GM18511 (cell line): ENCODE results near the gene DDR2.
"Not testable (repeated sequence)": the region's sequence is repeated elsewhere in the genome, so short reads cannot be mapped to it uniquely, and the experiment has no call there.

ENCODE experiments used
- ATAC-seq: cut with Tn5 transposase; IDR thresholded peaks from one replicate; pipeline ENCODE4 v1.9.1; 2021; ENCODE audit warnings: mild to moderate bottlenecking, moderate library complexity; ENCODE audit not compliant: unreplicated experiment

DDR2 gene

DNA sequence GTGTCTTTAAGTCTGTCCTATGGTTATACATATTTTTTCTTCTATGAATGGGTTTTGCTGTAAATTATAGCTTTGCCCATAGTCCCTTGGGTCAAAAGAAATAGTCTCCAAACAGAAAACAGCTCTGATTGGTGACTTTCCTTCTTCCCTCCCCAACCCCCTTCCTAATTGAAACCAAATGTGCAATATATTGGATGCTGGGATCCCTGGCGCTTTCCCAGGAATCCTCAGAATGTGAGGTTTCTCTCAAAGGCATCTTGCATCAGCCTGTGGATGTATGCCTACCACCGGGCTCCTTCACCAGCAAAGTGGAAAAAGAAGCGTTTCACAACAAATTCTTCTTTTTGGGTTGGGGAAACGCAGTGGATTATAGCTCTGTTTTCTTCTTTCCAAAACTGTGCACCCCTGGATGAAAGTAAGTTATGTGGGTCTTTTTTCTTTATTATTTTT is at the start of gene DDR2:
Gene DDR2 (plus strand): TSS at position 248 of the 450 bp plus-strand sequence. CDS start 86,600 bp downstream, outside the sequence.
- no peak for ATAC-seq

DNA sequence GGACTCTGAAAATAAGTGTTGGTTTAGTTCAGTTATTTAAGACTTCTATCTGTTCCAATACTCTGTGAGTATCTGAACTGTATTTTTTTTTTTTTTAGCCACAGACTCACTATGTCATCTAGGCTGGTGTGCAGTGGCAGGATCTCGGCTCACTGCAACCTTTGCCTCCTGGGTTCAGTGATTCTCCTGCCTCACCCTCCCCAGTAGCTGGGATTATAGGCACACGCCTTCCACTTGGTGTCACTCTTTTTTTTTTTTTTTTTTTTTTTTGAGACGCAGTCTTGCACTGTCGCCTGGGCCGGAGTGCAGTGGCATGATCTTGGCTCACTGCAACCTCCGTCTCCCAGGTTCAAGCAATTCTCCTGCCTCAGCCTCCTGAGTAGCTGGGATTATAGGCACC is 49.4 kb upstream of the DDR2 start:
- ATAC-seq: not testable (repeated sequence)

DNA sequence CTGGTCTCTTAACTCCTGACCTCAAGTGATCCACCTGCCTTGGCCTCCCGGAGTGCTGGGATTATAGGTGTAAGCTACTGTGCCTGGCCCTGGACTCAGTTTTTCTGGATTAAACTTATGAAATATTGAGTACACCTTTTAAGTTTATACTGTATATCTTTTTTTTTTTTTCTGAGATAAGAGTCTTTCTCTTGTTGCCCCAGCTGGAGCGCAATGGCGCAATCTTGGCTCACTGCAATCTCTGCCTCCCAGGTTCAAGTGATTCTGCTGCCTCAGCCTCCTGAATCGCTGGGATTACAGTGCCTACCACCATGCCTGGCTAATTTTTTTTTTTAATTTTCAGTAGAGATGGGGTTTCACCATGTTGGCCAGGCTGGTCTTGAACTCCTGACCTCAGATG is 47.2 kb upstream of the DDR2 start:
- ATAC-seq: not testable (repeated sequence)

DNA sequence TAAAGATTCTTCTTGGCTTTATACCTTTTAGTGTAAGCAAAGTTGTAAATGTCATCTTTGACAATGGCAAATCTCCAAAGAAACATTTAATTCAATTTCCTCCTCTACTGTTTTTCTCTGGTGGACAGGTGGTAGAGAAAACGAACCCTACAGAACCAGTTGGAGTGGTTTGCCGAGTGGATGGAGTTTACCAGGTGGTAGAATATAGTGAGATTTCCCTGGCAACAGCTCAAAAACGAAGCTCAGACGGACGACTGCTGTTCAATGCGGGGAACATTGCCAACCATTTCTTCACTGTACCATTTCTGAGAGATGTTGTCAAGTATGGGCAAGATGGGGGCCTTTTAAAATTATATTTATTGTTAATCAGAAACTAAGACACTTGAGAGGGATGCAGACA is 44.9 kb upstream of the DDR2 start:
- no peak for ATAC-seq

DNA sequence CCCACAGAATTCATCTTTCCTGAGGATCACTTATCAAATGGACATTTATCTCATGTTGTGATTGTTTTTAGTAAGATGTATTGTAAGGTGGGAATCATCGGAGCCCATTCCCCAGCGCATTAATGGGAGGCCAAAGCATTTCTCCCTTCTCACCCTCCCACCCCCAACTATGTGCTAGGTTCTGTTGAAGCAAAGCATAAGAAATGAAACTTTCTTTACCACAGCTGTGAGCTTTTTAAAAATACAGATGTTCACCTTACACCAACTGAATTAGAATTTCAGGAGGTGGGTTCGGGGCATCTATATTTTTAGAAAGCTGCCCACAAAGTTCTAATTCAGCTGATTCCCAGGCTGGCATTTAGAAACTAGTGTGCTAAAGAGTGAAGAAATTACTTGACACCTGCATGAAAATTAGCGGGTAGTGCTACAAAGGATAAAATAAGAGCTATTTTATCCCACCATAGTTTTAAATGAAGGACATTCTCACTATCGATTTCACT is 44.5 kb upstream of the DDR2 start:
- no peak for ATAC-seq

DNA sequence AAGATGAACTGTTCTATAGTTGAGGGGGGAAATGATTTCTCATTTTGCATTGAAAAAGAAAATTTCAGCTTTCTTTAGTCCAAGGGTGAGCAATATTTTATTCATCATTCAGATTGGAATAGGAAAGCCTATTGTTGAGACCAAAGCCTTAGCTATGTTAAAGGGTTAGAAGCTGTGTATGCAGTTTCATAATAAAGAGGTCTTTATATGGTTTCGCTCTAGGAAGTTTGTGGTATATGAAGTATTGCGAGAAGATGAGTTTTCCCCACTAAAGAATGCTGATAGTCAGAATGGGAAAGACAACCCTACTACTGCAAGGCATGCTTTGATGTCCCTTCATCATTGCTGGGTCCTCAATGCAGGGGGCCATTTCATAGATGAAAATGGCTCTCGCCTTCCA is 42.2 kb upstream of the DDR2 start:
- no peak for ATAC-seq

DNA sequence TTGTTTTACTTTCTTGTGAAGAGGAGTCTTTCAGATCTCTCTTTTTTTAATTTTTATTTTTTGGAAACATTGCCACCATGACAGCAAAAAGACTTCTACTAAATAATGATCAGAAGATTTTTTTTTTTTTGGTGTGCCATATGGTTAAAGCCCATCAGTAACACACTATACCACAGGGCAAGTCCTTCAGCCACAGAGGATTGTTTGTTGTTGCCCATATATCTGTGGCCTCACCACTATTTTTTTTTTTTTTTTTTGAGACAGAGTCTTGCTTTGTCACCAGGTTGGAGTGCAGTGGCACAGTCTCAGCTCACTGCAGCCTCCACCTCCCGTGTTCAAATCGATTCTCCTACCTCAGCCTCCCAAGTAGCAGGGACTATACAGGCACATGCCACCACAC is 41.6 kb upstream of the DDR2 start:
- ATAC-seq: no peak

DNA sequence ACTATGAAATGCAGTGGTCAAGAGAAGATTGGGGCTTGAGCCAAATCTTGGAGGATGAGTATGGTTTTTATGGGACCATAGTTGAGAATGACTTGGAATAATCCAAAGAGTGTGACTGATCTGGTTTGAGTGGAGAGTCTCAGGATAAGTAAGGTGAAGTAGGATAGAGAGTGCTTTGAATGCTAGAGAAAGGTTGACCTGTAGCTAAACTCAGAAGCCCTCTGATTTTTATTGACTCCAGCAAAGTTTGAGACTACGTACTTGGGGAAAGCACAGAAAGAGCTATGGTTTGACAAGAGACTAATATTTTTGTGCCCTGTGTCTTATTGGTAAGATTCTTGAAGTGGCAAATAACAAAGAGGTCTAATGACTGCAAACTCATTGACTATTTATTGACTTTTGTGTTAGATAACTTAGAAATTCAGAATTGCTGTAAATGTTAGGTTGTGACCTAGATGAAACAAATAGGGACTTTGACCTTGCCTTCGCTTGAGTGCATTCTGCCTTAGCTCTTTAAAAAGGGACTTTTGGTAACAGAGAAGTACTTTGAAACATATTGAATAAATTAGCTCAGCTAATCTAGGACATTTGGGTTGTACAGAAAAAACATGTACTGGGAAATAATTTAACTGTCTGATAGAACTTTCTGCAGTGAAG is 35.6 kb upstream of the DDR2 start:
- ATAC-seq: no peak

DNA sequence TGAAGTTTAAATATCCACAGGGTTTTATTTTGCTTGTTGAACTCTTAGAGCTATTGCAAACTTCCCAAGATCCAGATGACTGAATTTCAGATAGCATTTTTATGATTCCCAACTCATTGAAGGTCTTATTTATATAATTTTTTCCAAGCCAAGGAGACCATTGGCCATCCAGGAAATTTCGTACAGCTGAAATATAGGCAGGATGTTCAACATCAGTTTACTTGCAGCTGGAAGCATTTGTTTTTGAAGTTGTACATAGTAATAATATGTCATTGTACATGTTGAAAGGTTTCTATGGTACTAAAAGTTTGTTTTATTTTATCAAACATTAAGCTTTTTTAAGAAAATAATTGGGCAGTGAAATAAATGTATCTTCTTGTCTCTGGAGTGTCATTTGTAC is 32.8 kb upstream of the DDR2 start:
- no peak for ATAC-seq

DNA sequence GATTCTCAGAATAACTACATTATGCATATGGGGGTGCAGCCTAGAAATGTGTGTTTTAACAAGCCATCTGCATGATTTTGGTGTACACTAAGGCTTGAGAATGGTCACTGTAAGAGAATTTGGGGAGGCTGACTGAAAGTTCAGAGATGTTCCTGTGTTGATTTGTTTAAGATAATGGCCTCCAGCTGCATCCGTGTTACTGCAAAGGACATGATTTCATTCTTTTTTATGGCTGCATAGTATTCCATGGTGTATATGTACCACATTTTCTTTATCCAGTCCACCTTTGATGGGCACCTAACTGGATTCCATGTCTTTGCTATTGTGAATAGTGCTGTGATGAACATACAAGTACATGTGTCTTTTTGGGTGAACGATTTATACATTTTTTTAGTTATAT is 29.1 kb upstream of the DDR2 start:
- ATAC-seq: not testable (repeated sequence)

DNA sequence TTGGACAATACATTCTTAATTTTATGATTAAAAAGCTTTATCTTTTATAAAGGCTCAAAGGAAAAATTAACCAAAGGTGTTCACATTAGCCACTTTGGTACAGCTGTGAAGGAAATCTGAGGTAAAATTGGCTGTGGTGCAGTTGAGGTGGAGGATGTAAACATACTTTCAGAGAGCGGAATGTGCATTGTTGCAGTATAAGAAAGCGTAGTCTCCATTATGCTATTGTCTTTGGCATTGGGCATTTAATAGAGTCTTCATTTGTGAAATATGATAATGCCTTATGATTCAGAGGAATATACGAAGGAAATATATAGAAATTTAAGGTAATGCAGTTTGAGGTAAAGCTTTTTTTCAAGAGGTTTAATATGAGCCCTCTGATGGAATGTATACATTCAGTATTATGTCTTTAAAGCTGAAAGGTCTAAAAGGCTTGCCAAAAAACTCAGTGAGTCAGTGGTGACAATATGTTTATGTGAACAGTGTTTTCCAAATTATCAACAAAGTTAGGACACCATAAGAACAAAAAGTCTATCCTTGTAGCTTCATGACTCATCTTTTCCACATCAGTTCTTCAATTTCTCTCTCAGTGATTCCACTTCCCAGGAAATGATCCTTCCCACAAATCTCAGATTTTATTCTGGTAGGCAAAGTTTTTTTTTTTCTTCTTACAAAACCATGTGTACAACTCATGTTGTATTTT is 26.9 kb upstream of the DDR2 start:
- no peak for ATAC-seq

DNA sequence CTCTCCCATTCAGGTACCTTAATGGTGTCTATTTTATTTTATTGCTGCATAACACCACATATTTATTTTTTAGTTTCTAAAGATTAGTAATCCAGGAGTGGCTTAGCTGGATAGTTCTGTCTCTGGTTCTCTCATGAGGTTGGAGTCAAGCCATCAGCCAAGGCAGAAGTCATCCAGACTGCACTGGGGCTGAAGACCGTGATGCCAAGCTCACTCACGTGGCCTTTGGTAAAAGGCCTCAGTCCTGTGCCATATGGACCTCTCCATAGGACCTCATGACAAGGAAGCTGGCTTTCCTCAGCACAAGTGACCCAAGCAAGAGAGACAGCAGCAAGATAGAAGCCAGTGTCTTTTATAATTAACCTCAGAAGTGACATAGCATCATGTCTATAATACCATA is 23.0 kb upstream of the DDR2 start:
- ATAC-seq: no peak

DNA sequence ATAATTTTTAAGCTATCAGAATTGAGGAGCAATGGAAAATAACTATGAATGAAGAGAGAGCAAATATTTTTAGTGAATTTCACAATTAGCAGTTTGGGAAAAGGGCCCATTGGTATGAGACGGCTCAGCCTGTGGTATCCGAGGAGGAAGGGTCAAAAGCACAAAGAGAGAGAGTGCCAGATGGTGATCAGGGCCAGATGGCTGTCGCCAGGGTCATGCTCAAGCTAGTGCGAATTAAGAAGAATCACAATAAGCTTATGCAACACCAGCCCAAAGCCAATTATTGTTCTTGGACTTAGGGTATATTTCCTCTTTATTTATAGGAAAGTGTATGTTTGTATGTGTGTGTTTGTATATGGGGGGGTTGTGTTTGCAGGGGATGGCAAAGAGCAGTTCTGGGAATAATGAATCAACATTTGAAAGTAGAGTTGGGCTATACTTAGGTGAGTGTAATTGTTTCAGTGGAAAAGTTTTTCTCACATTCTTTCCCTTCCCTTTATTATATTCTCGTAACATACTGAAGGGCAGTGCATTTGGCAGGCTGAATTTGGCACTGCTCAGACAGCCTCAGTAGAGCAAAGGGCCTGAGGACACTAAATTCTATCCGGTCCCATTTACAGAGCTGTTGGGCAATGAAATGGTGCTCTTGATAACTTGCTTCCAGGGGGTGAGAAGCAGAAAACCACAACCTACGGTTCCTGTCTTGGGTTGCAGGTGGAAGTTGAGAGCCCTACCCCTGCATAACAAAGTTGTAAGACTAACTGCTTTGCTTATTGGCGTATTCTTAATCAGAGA is 19.5 kb upstream of the DDR2 start:
- ATAC-seq: no peak

DNA sequence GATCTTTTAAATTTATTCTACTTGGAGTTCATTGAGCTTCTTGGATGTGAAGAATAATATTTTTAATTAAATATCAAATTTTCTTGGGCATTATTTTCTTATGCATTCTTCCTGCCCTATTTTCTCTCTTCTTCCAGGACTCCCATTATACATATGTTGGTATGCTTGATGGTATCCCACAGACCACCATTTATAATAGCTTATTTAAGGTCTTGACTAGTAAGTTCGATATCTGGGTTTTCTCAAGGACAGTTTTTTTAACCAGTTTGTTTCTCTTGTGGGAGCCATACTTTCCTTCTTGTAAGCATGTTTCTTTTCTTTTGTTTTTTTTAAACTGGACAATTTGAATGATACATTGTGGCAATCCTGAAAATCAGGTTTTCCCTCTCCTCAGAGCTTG is 15.4 kb upstream of the DDR2 start:
- ATAC-seq: no peak

DNA sequence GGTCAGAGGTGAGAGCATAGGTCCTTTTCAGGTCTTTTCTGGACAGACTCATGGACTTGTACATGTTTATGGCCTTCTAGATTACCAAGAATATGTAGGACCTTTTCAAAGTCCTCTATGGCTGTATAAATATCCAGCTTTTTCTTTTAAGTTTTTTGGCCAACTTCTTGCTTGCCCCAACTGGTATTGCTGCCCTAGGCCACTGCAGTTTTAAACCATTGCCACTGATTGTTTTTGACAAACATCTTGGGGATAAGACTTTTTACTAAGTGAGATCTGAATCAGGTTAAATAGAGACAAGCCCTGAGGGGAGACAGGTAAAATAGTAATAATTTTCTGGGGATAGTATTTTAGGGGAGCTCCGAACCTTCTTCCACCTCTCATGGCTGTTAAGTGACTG is 14.8 kb upstream of the DDR2 start:
- ATAC-seq: no peak

DNA sequence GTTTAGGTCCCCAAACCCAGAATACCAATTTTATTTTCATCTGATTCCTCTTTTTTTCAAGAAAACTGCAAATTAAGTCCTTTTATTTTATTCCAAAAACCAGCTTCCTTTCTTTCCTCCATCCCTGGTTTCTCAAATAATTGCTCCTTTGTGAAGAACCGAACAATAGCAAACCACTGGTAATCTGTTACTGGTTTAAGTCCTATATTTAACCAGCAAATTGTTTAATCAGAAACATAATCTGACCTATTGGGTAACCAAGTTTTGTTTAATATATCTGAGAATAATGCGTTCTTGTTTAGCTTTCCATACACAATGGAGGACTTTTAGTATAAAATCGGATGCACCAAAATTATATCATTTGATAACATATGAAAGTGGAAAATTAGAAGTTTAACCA is 13.2 kb upstream of the DDR2 start:
- ATAC-seq: no peak

DNA sequence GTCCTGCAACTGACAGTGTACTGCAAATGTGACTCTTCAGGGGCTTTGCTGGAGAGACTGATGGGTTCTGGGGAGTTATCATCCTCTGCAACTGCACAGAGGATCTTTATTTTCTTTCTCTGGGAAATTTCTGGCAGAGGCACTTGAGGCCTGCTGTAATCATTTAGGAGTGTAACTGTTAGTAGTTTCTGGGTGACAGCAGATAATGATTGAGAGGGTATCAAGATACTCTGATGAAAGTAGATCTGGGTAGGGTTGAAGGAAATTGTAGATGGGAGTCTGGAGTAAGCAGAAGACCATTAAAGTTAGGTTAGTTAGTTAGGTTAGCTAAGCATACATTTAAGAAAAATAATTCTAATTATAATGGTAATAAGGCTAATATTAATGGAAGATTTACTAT is 11.0 kb upstream of the DDR2 start:
- ATAC-seq: no peak

DNA sequence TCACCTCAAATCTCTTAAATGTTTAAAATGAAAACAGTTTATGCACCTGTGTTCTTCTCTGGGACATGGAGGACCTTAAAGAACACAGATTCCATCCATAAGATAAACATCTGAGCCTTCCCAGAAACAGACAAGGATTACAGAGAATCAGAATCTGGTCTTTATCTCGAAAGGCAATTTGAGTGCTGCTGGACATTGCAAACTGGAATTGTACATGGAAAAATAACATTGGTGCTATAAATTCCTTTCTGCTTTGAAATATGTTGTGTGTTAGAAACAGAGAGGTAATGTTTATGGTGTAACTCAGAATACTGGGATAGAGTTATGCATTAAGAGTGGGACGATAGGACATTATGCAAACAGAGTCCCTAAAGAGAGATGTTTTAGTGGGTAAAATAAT is 6.6 kb upstream of the DDR2 start:
- no peak for ATAC-seq

DNA sequence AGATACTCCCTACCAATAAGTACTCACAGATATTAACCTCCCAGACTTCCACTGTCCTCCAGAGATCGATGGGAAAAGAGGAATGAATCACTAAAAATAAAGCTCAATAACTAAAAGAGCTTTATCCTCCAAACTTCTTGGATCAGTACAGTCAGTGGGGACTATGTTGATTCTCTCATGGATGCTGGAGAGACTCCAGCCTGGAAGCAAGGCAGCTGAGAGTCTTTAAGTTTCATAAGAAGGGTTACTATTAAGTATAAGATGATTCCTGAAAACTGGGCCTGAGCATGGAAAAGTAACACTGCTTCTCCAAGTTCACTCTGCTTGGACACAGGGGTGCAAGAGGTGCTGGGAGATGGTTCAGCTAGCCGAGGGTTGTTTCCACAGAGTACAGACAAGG is 6.2 kb upstream of the DDR2 start:
- no peak for ATAC-seq

DNA sequence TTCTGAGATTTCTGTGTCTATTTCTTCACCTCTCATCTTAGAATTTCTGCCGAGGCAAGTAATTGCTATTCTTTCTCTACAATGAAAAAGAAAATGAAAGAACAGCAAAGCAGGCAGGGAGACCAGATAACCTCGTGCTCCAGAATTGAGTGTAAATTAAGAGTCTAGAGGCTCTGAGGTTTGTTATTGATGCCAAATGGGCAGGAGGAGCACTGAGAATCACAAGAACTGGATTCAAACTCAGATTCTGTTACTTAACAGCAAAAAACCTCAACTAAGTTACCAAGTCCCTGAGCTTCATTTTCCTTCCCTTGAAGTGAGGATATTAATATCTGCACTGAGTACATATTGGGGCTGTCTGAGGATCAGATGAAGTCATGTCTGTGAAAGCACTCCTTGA is 5.5 kb upstream of the DDR2 start:
- no peak for ATAC-seq

DNA sequence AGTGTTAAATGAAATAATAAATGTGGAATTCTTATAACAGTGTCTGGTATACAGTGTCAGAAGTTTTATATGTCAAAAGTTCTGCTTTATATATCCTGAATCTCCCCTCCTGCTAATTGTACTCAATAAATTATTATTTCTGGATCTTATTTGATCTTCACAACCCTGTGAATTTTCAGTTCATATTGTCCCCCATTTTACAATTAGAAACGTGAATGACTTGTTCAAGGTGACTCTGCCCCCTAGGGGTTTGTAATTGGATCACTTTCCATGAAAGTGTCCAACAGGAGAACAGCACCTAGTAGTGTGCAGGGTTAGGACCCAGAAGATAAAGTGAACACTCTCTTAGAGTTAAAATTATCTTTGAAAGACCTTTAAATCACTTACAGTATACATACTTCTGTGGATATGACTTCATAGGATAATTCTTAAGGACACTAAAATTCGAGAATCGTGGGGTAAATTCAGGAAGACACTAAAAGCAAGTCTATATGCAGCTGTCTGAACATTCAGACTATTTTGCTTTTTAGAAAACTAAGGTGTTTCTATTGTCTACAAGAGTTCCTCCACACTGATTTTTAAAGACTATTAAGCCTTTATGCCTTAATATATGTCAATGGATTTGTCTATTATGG is 4.5 kb upstream of the DDR2 start:
- no peak for ATAC-seq
